ENCODE measurements around the gene LSP1. TPM values are rescaled to one million over a fixed set of nuclear protein-coding genes. Genes with fewer than 3 reads are reported as not detected.
A peak's percentile ranks its signal among the peaks of the same experiment; 100 is the strongest.

LSP1 gene
- total RNA-seq, 2 donors from 2014 or later = 328 to 423 TPM

GRCh38 chr11:1838426-1839144 lies 14.3 kb upstream of the LSP1 start, which contains the start of gene TNNI2:
Gene TNNI2, plus strand, starts transcription at chr11:1838981. Its CDS starts 716 bp downstream, at chr11:1839697.
- no peaks in the 10 kb centered on the region for H3K36me3 Mint-ChIP-seq (ENCODE audit: low read depth)
- H3K9me3 Mint-ChIP-seq = no peaks in the 10 kb centered on the region
- peaks cover 5% of the 10 kb centered on the region for H3K4me1 Mint-ChIP-seq
- peaks cover under 1% of the 10 kb centered on the region for H3K27me3 Mint-ChIP-seq
- H3K4me3 Mint-ChIP-seq = no peak within 1 kb of the TSS
- H3K27ac Mint-ChIP-seq = no peak within 1 kb of the TSS
- ATAC-seq (replicated peaks) = no peak

DNA sequence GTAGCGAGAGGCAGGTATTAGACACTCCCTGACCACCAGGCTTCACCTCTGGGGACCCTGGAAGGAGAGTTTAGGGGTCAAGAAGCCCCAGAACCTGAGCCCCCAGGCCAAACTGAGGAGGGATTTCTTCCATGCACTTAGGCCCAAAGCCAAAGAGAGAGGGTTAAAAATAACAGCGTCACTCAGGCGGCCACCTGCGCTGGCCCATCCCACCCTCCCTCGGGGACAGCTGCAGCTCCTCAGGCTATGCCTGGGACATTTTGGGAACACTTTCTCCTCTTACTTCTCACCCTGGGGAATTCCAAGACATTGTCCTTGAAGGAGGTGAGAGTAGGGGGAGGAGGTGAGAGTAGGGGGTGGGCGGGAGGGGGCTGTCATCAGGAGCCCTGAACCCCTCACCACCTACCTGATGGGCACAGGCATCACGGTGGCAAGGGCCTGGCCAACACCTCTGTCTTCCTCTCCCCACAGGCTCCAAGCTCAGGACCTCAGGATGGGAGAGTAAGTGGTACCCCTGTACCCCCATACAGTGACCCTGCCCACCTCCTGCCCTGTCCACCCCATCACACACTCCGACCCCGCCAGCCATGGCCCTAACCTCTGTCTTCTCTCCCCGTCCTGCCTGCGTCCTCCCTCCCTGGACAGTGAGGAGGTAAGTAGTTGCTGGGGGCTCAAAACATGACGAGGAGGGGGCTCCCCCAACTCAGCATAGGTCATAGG lies 13.5 kb upstream of the LSP1 start:
- no peaks in the 10 kb centered on the region for H3K9me3 Mint-ChIP-seq
- H3K4me1 Mint-ChIP-seq = peaks cover 10% of the 10 kb centered on the region
- no peak overlapping the region for H3K27ac Mint-ChIP-seq
- H3K4me3 Mint-ChIP-seq = no peak overlapping the region
- H3K36me3 Mint-ChIP-seq (ENCODE audit: low read depth) = no peaks in the 10 kb centered on the region
- ATAC-seq (replicated peaks) = no peak
- no peaks in the 10 kb centered on the region for H3K27me3 Mint-ChIP-seq

GRCh38 chr11:1839924-1840779 lies 12.7 kb upstream of the LSP1 start:
- Mint-ChIP-seq H3K4me1 (peaks cover 18% of the 10 kb centered on the region), H3K27me3 (no peaks in the 10 kb centered on the region), H3K9me3 (no peaks in the 10 kb centered on the region), H3K36me3 (ENCODE audit: low read depth) (no peaks in the 10 kb centered on the region), H3K4me3 (no peak overlapping the region), H3K27ac (no peak overlapping the region)
- no peak for ATAC-seq (replicated peaks)

DNA sequence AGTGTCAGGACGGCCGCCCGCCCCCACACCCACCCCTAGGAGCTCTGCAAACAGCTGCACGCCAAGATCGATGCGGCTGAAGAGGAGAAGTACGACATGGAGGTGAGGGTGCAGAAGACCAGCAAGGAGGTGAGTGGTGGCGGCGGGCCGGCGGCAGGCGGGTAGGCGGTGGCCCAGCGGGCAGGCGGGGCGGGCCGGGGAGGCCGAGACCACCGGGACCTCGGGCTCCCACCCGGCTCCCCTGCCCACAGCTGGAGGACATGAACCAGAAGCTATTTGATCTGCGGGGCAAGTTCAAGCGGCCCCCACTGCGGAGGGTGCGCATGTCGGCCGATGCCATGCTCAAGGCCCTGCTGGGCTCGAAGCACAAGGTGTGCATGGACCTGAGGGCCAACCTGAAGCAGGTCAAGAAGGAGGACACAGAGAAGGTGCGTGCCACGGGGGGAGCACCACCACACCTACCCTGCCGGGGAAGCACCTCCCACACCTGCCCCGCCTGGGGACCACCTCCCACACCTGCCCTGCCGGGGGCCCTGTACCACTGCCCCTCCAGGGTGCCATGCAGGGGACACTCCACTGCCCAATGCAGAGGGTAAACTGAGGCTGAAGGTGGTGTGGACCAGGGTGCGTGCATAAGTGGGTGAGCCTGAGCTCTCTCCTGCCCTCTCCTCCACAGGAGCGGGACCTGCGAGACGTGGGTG lies 12.0 kb upstream of the LSP1 start:
- Mint-ChIP-seq H3K27me3 (no peaks in the 10 kb centered on the region), H3K27ac (no peak overlapping the region), H3K4me3 (no peak overlapping the region), H3K36me3 (ENCODE audit: low read depth) (no peaks in the 10 kb centered on the region), H3K4me1 (peaks cover 22% of the 10 kb centered on the region), H3K9me3 (no peaks in the 10 kb centered on the region)
- ATAC-seq (replicated peaks) = no peak

GRCh38 chr11:1841511-1842148 lies 11.3 kb upstream of the LSP1 start:
- no peak overlapping the region for H3K27ac Mint-ChIP-seq
- H3K4me3 Mint-ChIP-seq = no peak overlapping the region
- H3K27me3 Mint-ChIP-seq = no peaks in the 10 kb centered on the region
- H3K4me1 Mint-ChIP-seq = peaks cover 22% of the 10 kb centered on the region
- ATAC-seq (replicated peaks) = no peak
- H3K36me3 Mint-ChIP-seq (ENCODE audit: low read depth) = no peaks in the 10 kb centered on the region
- H3K9me3 Mint-ChIP-seq = no peaks in the 10 kb centered on the region

DNA sequence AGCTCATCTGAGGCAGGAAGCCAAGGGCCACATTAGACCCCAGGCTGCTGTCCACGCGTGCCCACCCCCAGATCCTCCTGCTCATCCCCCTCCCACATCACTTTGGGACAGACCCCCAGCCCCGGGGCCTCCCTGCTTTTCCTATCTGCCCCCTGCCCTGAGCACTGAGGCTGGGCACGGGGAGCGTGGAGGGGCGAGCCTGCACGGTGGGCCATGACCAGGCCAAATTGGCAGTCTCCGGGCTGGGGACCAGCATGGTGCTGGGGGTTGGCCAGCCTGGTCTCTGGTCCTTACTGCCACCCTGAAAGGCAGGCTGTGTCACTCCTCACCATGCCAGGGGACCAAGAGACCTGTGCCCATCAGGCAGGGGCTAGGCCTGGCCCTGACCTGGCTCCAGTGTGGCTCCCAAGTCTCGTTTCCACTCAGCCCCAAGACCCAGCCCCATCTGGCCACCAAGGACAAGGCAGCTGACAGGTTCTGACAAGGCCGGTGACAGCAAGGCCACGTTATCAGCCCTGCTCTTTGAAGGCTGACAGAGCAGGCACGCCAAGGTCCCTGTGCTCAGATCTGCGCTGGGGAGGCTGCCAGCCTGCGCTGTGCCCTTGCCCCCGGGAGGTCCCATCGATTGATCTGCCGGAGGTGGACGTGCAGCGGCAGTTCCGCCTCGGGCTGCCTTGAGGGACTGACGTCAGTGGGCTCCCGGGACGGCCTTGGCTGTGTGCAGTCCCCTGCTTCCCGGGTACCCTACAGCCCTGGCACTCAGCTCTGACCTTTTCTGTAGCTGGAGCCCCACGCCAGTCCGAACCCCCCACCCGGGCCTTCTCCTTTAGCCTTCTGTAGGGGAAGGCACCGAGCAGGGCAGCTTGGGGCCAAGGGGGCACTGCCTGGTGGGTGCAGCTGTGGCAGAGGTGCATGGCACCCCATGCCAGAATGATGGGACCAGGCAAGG lies 10.5 kb upstream of the LSP1 start:
- no peaks in the 10 kb centered on the region for H3K27me3 Mint-ChIP-seq
- peak overlapping the region; percentile 79 for H3K4me3 Mint-ChIP-seq
- H3K27ac Mint-ChIP-seq = no peak overlapping the region
- no peaks in the 10 kb centered on the region for H3K36me3 Mint-ChIP-seq (ENCODE audit: low read depth)
- peaks cover 22% of the 10 kb centered on the region for H3K4me1 Mint-ChIP-seq
- H3K9me3 Mint-ChIP-seq = no peaks in the 10 kb centered on the region
- no peak for ATAC-seq (replicated peaks)

DNA sequence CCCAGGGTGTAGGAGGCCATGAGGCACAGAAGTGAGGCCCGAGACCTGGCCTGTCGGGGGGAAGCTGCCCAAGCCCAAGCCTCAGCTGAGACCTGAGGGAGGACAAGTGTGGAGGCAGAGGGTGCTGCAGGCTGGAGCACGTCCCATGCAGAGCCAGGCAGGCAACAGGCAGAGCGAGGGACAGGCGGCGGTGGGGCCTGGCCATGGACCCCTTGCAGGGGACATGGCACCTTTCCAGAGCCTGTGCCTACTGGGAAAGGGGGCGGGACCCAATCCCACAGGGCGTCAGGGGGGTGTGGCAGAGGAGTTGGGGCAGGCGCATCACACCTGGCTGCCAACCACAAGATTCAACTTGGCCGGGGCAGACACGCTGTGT lies 9.8 kb upstream of the LSP1 start:
- peaks cover 22% of the 10 kb centered on the region for H3K4me1 Mint-ChIP-seq
- peak overlapping the region; percentile 95 for H3K27ac Mint-ChIP-seq
- ATAC-seq (replicated peaks) = no peak
- H3K9me3 Mint-ChIP-seq = no peaks in the 10 kb centered on the region
- H3K4me3 Mint-ChIP-seq = peak overlapping the region; percentile 79
- H3K36me3 Mint-ChIP-seq (ENCODE audit: low read depth) = no peaks in the 10 kb centered on the region
- no peaks in the 10 kb centered on the region for H3K27me3 Mint-ChIP-seq

DNA sequence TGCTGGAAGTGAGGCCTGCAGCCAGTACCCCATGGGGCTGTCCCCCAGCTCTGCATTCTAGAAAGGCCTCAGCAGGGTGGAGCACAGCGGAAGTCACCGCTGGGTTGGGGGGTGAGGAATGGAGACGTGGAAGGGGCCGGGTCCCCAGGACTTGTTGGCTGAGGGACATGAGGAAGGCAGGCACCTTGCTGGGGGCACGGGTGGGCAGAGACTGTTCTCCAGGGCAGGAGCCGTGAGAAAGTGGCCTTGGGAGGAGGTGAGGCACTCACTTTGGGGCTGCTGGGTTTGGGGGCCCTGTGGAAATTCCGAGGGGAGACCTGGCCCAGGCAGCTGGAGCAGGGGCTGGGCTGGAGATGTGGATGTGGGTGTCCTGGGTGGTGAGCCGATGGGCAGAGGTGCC lies 9.1 kb upstream of the LSP1 start:
- Mint-ChIP-seq H3K9me3 (no peaks in the 10 kb centered on the region), H3K27me3 (no peaks in the 10 kb centered on the region), H3K36me3 (ENCODE audit: low read depth) (no peaks in the 10 kb centered on the region), H3K27ac (peak overlapping the region; percentile 95), H3K4me1 (peaks cover 22% of the 10 kb centered on the region), H3K4me3 (peak overlapping the region; percentile 79)
- ATAC-seq (replicated peaks) = no peak

DNA sequence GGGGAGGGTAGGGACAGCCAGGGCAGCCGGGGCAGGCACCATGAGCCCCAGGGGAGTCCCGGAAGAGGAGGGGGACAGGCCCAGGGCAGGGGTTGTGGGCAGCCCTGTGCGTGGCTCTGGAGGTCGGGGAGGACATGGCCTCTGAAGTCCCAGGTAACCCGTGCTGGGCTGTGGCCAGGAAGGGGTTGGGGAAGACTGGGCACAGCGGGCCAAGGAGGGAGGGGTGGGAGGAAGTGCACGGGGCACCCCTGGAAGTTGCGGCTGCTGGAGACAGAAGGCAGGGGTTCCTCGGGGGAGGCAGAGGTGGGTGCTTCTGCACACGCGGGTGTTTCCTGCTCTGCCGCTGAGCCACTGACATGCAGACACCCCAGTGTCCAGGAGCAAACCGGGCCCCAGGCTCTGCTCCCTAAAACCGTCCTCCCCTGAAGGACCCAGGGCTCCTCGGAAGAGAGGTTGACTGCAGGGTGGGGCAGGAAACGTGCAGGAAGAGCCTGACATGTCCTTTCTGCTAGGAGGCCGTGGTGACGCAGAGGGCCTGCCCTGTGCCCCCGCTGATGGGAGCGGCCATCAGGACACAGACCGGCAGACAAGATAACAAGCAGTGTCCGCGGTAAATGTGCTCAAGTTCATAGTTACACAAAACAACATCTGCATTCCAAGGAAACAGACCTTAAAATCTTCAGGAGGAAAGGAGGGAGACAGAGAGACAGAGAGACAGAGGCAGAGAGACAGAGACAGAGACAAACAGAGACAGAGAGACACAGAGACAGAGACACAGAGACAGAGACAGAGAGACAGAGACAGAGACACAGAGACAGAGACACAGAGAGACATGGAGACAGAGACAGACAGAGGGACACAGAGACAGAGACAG lies 8.4 kb upstream of the LSP1 start:
- H3K36me3 Mint-ChIP-seq (ENCODE audit: low read depth) = no peaks in the 10 kb centered on the region
- peak; percentile 83 for ATAC-seq (replicated peaks)
- peaks cover 22% of the 10 kb centered on the region for H3K4me1 Mint-ChIP-seq
- H3K27me3 Mint-ChIP-seq = no peaks in the 10 kb centered on the region
- peak overlapping the region; percentile 79 for H3K4me3 Mint-ChIP-seq
- no peaks in the 10 kb centered on the region for H3K9me3 Mint-ChIP-seq
- H3K27ac Mint-ChIP-seq = peak overlapping the region; percentile 95

- ATAC-seq (replicated peaks) = no peak
- no peaks in the 10 kb centered on the region for H3K27me3 Mint-ChIP-seq
- peak overlapping the region; percentile 95 for H3K27ac Mint-ChIP-seq
- H3K9me3 Mint-ChIP-seq = no peaks in the 10 kb centered on the region
- H3K4me3 Mint-ChIP-seq = peak overlapping the region; percentile 79
- peaks cover 22% of the 10 kb centered on the region for H3K4me1 Mint-ChIP-seq
- H3K36me3 Mint-ChIP-seq (ENCODE audit: low read depth) = no peaks in the 10 kb centered on the region
These were observed 7.8 kb upstream of the LSP1 start for GRCh38 chr11:1845095-1845429.

- ATAC-seq (replicated peaks) = peak; percentile 59
- peak overlapping the region; percentile 95 for H3K27ac Mint-ChIP-seq
- peak overlapping the region; percentile 79 for H3K4me3 Mint-ChIP-seq
These were observed 7.1 kb upstream of the LSP1 start for GRCh38 chr11:1845561-1846452.

More at GRCh38 chr11:1845561-1846452, 7.1 kb upstream of the LSP1 start:
- no peaks in the 10 kb centered on the region for H3K36me3 Mint-ChIP-seq (ENCODE audit: low read depth)
- H3K9me3 Mint-ChIP-seq = no peaks in the 10 kb centered on the region
- H3K27me3 Mint-ChIP-seq = no peaks in the 10 kb centered on the region
- peaks cover 22% of the 10 kb centered on the region for H3K4me1 Mint-ChIP-seq

Data from activated T-helper 17 cell treated with anti-CD3 and anti-CD28 coated beads, Interleukin-2, amount 50 U/mL, for 72 hours (primary cell).